GM04504 (cell line): ENCODE measurements around the gene HPS1.
A peak's percentile ranks its signal among the peaks of the same experiment; 100 is the strongest.

ENCODE experiments used
- DNase-seq: peaks from one replicate; pipeline ENCODE4 v3.0.0-alpha.2; 2012; ENCODE audit warnings: low read depth

HPS1 gene

GRCh38 chr10:98411768-98412167, 35.0 kb downstream of the HPS1 start:
- no peak for DNase-seq

GRCh38 chr10:98411166-98411565, 35.6 kb downstream of the HPS1 start:
- no peak for DNase-seq

- DNase-seq = no peak
Observed at GRCh38 chr10:98410759-98411158, 36.0 kb downstream of the HPS1 start.

GRCh38 chr10:98410135-98410743, 36.5 kb downstream of the HPS1 start:
- no peak for DNase-seq

GRCh38 chr10:98408799-98409198, 37.9 kb downstream of the HPS1 start:
- DNase-seq = no peak

- no peak for DNase-seq
Observed at GRCh38 chr10:98407744-98408241, 38.9 kb downstream of the HPS1 start.

- DNase-seq = no peak
Observed at GRCh38 chr10:98407017-98407743, 39.6 kb downstream of the HPS1 start.

GRCh38 chr10:98405422-98405821, 41.3 kb downstream of the HPS1 start:
- DNase-seq = no peak

GRCh38 chr10:98404571-98405359, 42.0 kb downstream of the HPS1 start:
- DNase-seq = peak; percentile 36

GRCh38 chr10:98403812-98404504, 42.8 kb downstream of the HPS1 start:
- no peak for DNase-seq

- no peak for DNase-seq
Observed at GRCh38 chr10:98402931-98403718, 43.6 kb downstream of the HPS1 start.

- no peak for DNase-seq
Observed at GRCh38 chr10:98402478-98402877, 44.3 kb downstream of the HPS1 start.

GRCh38 chr10:98400482-98400881, 46.3 kb downstream of the HPS1 start:
- DNase-seq = no peak

- no peak for DNase-seq
Observed at GRCh38 chr10:98399784-98400183, 47.0 kb downstream of the HPS1 start.

- DNase-seq = no peak
Observed at GRCh38 chr10:98397089-98397600, 49.6 kb downstream of the HPS1 start.

GRCh38 chr10:98396096-98397063, 50.4 kb downstream of the HPS1 start:
- DNase-seq = no peak

GRCh38 chr10:98394851-98395440, 51.8 kb downstream of the HPS1 start:
- no peak for DNase-seq

- no peak for DNase-seq
Observed at GRCh38 chr10:98391578-98391991, 55.1 kb downstream of the HPS1 start.

- no peak for DNase-seq
Observed at GRCh38 chr10:98391065-98391464, 55.7 kb downstream of the HPS1 start.

GRCh38 chr10:98390406-98390805, 56.3 kb downstream of the HPS1 start:
- no peak for DNase-seq
